PFSK-1 (cell line): Measurements from ENCODE around the gene CEP112.

Experiments
- FOXP2 ChIP-seq: optimal IDR thresholded peaks from 2 replicates; pipeline ENCODE3; 2011; ENCODE audit warnings: borderline replicate concordance, control low read depth, inconsistent platforms; ENCODE audit not compliant: insufficient read depth; ENCODE audit errors: extremely low read length, extremely low read depth
- POLR2AphosphoS5 ChIP-seq: IDR thresholded peaks from 2 replicates; pipeline ENCODE4 v1.6.1; 2012; ENCODE audit warnings: low read depth, mild to moderate bottlenecking, control low read depth, low read length, moderate library complexity
- SIN3A ChIP-seq: IDR thresholded peaks from 2 replicates; pipeline ENCODE4 v1.6.1; 2012; ENCODE audit warnings: mild to moderate bottlenecking, low read length, moderate library complexity, borderline replicate concordance; ENCODE audit not compliant: insufficient read depth
- TAF1 ChIP-seq: IDR thresholded peaks from 2 replicates; pipeline ENCODE4 v1.6.1; 2012; ENCODE audit warnings: low read length, control low read depth, borderline replicate concordance; ENCODE audit not compliant: insufficient read depth
- TF ChIP-seq, protein P1 (sequence below), 2 experiments: IDR thresholded peaks; 2 replicates each; pipeline versions ENCODE4 v1.6.1 to v1.8.0; 2011 to 2012; ENCODE audit warnings: low read depth in 2 of 2, low read length in 2 of 2, control low read depth in 1 of 2, inconsistent platforms in 1 of 2, mild to moderate bottlenecking in 1 of 2, moderate library complexity in 1 of 2; ENCODE audit not compliant: insufficient read depth in 1 of 2

Gene CEP112

GRCh38 chr17:65916425-65916824 lies 275.5 kb downstream of the CEP112 start:
- TF ChIP-seq POLR2AphosphoS5 (no peak), FOXP2 (no peak), TAF1 (no peak)
- TF ChIP-seq, protein P1, sequence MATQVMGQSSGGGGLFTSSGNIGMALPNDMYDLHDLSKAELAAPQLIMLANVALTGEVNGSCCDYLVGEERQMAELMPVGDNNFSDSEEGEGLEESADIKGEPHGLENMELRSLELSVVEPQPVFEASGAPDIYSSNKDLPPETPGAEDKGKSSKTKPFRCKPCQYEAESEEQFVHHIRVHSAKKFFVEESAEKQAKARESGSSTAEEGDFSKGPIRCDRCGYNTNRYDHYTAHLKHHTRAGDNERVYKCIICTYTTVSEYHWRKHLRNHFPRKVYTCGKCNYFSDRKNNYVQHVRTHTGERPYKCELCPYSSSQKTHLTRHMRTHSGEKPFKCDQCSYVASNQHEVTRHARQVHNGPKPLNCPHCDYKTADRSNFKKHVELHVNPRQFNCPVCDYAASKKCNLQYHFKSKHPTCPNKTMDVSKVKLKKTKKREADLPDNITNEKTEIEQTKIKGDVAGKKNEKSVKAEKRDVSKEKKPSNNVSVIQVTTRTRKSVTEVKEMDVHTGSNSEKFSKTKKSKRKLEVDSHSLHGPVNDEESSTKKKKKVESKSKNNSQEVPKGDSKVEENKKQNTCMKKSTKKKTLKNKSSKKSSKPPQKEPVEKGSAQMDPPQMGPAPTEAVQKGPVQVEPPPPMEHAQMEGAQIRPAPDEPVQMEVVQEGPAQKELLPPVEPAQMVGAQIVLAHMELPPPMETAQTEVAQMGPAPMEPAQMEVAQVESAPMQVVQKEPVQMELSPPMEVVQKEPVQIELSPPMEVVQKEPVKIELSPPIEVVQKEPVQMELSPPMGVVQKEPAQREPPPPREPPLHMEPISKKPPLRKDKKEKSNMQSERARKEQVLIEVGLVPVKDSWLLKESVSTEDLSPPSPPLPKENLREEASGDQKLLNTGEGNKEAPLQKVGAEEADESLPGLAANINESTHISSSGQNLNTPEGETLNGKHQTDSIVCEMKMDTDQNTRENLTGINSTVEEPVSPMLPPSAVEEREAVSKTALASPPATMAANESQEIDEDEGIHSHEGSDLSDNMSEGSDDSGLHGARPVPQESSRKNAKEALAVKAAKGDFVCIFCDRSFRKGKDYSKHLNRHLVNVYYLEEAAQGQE (IDR thresholded peaks at IDR 0.05; ENCODE audit: insufficient read depth in 1 of 2, low read depth in 2 of 2, low read length in 2 of 2), result no peak

DNA sequence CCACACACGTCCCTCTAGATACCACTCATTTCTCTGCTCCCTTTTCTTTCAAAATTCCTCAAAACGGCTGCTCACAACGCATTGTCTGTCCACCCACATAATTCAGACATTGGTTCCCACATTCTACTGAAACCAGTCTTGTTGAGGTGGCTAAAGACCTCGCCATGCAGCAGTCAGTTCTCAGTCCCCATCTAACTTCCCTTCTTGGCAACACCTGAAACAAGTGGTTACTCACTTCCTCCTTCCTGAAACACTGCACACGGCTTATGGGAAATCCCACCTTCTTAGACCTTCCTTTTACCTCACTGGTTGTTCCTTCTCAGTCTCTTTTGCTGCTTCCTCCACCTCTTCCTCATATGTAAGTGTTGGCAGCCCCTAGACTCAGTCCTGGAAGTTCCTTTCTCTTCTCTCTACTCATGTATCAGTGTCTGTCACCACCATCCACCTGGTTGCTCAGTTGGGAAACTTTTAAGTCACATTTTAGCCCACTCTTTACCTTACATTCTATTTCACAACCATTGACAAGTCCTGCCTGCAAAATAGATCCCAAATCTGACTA lies 277.1 kb downstream of the CEP112 start:
- TF ChIP-seq SIN3A, result no peak
- no peak for TF ChIP-seq TAF1
- TF ChIP-seq, protein P1 (IDR thresholded peaks at IDR 0.05; ENCODE audit: insufficient read depth in 1 of 2, low read depth in 2 of 2, low read length in 2 of 2), result no peak
- no peak for TF ChIP-seq FOXP2
- no peak for TF ChIP-seq POLR2AphosphoS5

DNA sequence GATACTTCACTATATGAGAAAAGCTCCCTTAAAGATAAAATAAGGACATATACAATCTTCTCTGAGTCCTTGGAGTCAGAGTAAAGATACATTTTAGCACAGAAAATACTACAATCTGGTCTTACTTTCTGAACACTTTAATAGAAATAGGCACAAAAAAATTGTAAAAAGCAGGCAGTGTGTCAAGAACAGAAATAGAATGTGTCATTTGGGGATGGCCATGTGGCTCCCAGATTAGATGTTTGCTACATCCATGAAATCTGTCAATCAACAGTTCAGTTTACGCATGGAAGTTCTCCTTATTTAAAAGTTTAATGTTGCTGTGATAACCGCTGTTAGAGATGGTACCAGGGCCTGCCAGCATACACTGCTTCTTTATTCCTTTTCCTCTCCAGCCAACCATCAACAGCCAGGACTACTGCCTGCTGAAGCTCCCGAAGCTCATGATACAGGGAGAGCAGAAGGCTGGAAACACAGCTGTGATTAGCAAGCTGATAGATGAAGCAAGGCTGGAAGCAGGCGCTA lies 278.5 kb downstream of the CEP112 start:
- TF ChIP-seq TAF1, result no peak
- TF ChIP-seq SIN3A, result no peak
- TF ChIP-seq FOXP2, result no peak
- TF ChIP-seq POLR2AphosphoS5, result no peak
- TF ChIP-seq, protein P1 (IDR thresholded peaks at IDR 0.05; ENCODE audit: insufficient read depth in 1 of 2, low read depth in 2 of 2, low read length in 2 of 2), result no peak

DNA sequence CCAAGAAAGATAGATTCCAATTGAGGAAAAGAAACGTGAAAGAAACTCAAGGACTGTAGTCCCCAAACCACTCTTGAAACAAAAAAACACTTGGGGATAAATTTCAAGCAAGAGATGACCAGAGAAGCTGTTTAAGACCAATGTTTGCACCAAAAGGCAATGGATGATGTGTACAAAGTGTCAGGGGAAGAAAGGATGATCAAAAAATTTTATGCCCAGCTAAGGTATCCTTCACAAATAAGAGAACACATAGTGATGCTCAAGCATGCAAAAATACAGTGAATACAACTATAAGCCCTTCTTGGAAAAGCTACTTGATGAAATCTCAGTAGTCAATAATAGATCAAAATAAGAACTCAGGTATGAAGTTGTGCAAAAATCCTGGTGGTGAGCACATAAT lies 281.1 kb downstream of the CEP112 start:
- TF ChIP-seq, protein P1 (IDR thresholded peaks at IDR 0.05; ENCODE audit: insufficient read depth in 1 of 2, low read depth in 2 of 2, low read length in 2 of 2), result no peak
- TF ChIP-seq POLR2AphosphoS5, result no peak
- no peak for TF ChIP-seq TAF1
- no peak for TF ChIP-seq SIN3A
- no peak for TF ChIP-seq FOXP2
